IMR-90 (cell line): ENCODE results near the gene SET. TPM values are rescaled to one million over a fixed set of nuclear protein-coding genes. Genes with fewer than 3 reads are reported as not detected.
"Not testable (repeated sequence)": the region's sequence is repeated elsewhere in the genome, so short reads cannot be mapped to it uniquely, and the experiment has no call there.

Experiments used
- ATAC-seq: fragments of 200-7000 bp; cut with Tn5 transposase; 2 replicates; pipeline ENCODE4 v1.9.1; 2020; ENCODE audit warnings: low read depth, mild to moderate bottlenecking, moderate library complexity
- BruUV-seq: library from RNA; stranded (reverse); fragments of 400-500 nt; replicated peaks from 2 replicates; lab custom pipeline; 2021; lab: Mats Ljungman, UMichigan
- CTCF ChIA-PET: fragments of 300-600 bp; formaldehyde crosslinking; extraction: SDS; loops from one replicate; lab custom pipeline; 2021; ENCODE audit warnings: antibody characterized with exemption; lab: Yijun Ruan, JAX
- POLR2A ChIA-PET: fragments of 300-600 bp; sonication (Branson Sonifier 250); formaldehyde crosslinking; loops from one replicate; lab custom pipeline; 2022; ENCODE audit warnings: antibody characterized with exemption; ENCODE audit not compliant: unreplicated experiment; lab: Charles Lee
- DNase-seq: peaks from one replicate; pipeline ENCODE4 v3.0.0; 2013
- H2AFZ ChIP-seq: replicated peaks from 2 replicates; pipeline ENCODE3; 2013; ENCODE audit warnings: low read length, mild to moderate bottlenecking; ENCODE audit not compliant: poor library complexity
- H2AK5ac ChIP-seq: 2 replicates; pipeline ENCODE4 v1.6.1; 2013; ENCODE audit warnings: low read depth, low read length, inconsistent platforms
- H2AK9ac ChIP-seq: replicated peaks from 2 replicates; pipeline ENCODE3; 2013; ENCODE audit warnings: mild to moderate bottlenecking, low read depth, low read length, moderate library complexity; ENCODE audit not compliant: poor library complexity
- H2BK120ac ChIP-seq: 2 replicates; pipeline ENCODE4 v1.6.1; 2013; ENCODE audit warnings: low read depth, low read length, inconsistent platforms
- H2BK15ac ChIP-seq: 3 replicates; pipeline ENCODE4 v1.6.1; 2013; ENCODE audit warnings: low read depth, low read length, inconsistent platforms
- H2BK20ac ChIP-seq: 2 replicates; pipeline ENCODE4 v1.6.1; 2013; ENCODE audit warnings: low read depth, mild to moderate bottlenecking, inconsistent platforms, low read length, moderate library complexity
- H2BK5ac ChIP-seq: 2 replicates; pipeline ENCODE4 v1.6.1; 2013; ENCODE audit warnings: mild to moderate bottlenecking, low read depth, low read length, inconsistent platforms; ENCODE audit not compliant: poor library complexity, severe bottlenecking
- H3K14ac ChIP-seq: replicated peaks from 2 replicates; pipeline ENCODE4 v1.6.1; 2013; ENCODE audit warnings: low read depth, low read length, inconsistent platforms
- H3K18ac ChIP-seq: 2 replicates; pipeline ENCODE4 v1.6.1; 2013; ENCODE audit warnings: low read depth, low read length, control low read depth
- H3K23ac ChIP-seq: 2 replicates; pipeline ENCODE4 v1.6.1; 2013; ENCODE audit warnings: low read depth, low read length, inconsistent platforms
- H3K27ac ChIP-seq: 2 replicates; pipeline ENCODE4 v1.5.1; 2013; ENCODE audit warnings: mild to moderate bottlenecking, control low read depth, low read length; ENCODE audit not compliant: insufficient read depth
- H3K27me3 ChIP-seq: 2 replicates; pipeline ENCODE4 v1.6.1; 2013; ENCODE audit warnings: low read length; ENCODE audit not compliant: control insufficient read depth, insufficient read depth
- H3K36me3 ChIP-seq: 2 replicates; pipeline ENCODE4 v1.6.1; 2013; ENCODE audit warnings: low read length, mixed read lengths; ENCODE audit not compliant: control insufficient read depth, insufficient read depth
- H3K4ac ChIP-seq: 2 replicates; pipeline ENCODE4 v1.6.1; 2013; ENCODE audit warnings: low read depth, low read length, inconsistent platforms
- H3K4me1 ChIP-seq: 2 replicates; pipeline ENCODE4 v1.6.1; 2013; ENCODE audit warnings: low read length, mixed read lengths; ENCODE audit not compliant: control insufficient read depth, insufficient read depth
- H3K4me2 ChIP-seq: 2 replicates; pipeline ENCODE4 v1.6.1; 2013; ENCODE audit warnings: low read depth, mild to moderate bottlenecking, control low read depth, low read length, moderate library complexity
- H3K4me3 ChIP-seq: 2 replicates; pipeline ENCODE4 v1.5.1; 2013; ENCODE audit warnings: low read depth, mild to moderate bottlenecking, control low read depth, low read length, moderate library complexity; ENCODE audit not compliant: insufficient read depth
- H3K56ac ChIP-seq: 2 replicates; pipeline ENCODE4 v1.6.1; 2013; ENCODE audit warnings: low read length, inconsistent platforms; ENCODE audit not compliant: insufficient read depth; ENCODE audit errors: extremely low read depth
- H3K79me1 ChIP-seq, 2 experiments: 2 replicates each; pipeline ENCODE4 v1.6.1; 2013; ENCODE audit warnings: low read length in 2 of 2, inconsistent platforms in 1 of 2, low read depth in 1 of 2
- H3K9ac ChIP-seq: 2 replicates; pipeline ENCODE4 v1.6.1; 2013; ENCODE audit warnings: low read depth, low read length, control low read depth
- H3K9me1 ChIP-seq: 2 replicates; pipeline ENCODE4 v1.6.1; 2013; ENCODE audit warnings: low read length, inconsistent platforms; ENCODE audit not compliant: insufficient read depth
- H3K9me3 ChIP-seq: 2 replicates; pipeline ENCODE4 v1.6.1; 2013; ENCODE audit warnings: low read length; ENCODE audit not compliant: control insufficient read depth, insufficient read depth
- H4K20me1 ChIP-seq: 2 replicates; pipeline ENCODE4 v1.6.1; 2013; ENCODE audit warnings: low read length, inconsistent platforms; ENCODE audit not compliant: insufficient read depth
- H4K5ac ChIP-seq: 2 replicates; pipeline ENCODE4 v1.6.1; 2013; ENCODE audit warnings: mild to moderate bottlenecking, low read depth, low read length, control low read depth
- H4K8ac ChIP-seq, 2 experiments: 2 replicates each; pipeline ENCODE4 v1.6.1; 2013; ENCODE audit warnings: low read depth in 2 of 2, low read length in 2 of 2, control low read depth in 1 of 2, inconsistent platforms in 1 of 2
- H4K91ac ChIP-seq: 2 replicates; pipeline ENCODE4 v1.6.1; 2013; ENCODE audit warnings: low read depth, low read length, inconsistent platforms; ENCODE audit not compliant: insufficient read depth
- CEBPB ChIP-seq: IDR thresholded peaks from 2 replicates; pipeline ENCODE4 v1.6.1; 2012; ENCODE audit warnings: low read depth, low read length, improper control_type of control experiment
- FOS ChIP-seq: fragments of 150-350 bp; IDR thresholded peaks from 2 replicates; pipeline ENCODE4 v1.6.1; 2016; ENCODE audit warnings: low read depth, low read length
- WGBS, 2 experiments: methylation state at CpG; one replicate each; pipeline versions ENCODE4 v1.1.5 to v1.1.7; 2013; ENCODE audit warnings: missing lambda C conversion rate in 2 of 2; ENCODE audit not compliant: insufficient read length in 1 of 2; ENCODE audit errors: extremely low coverage in 2 of 2; 5-methylcytosine and 5-hydroxymethylcytosine counted together
- dilution Hi-C: fragments of 300-500 bp; cut with HindIII; formaldehyde crosslinking; loops from one replicate; pipeline ENCODE4 v1.14.3; 2018; ENCODE audit warnings: low sequenced_read_pairs; ENCODE audit not compliant: unreplicated experiment
- in situ Hi-C: fragments of 300-500 bp; cut with MboI; formaldehyde crosslinking; loops from 3 replicates; pipeline ENCODE4 v1.14.3; 2019; ENCODE audit warnings: low sequenced_read_pairs, inconsistent platforms, mixed read lengths
- intact Hi-C: fragments of 100-400 bp; cut with micrococcal nuclease; formaldehyde crosslinking; loops from 2 replicates; pipeline ENCODE4 v1.10.0; 2022
- polyA plus RNA-seq, 3 experiments: library from polyadenylated mRNA; depleted of rRNA; stranded (reverse); fragments of >200 nt; gene quantifications; 2 replicates each; pipeline ENCODE4 v1.2.3, GENCODE V29; 2012; ENCODE audit warnings: low replicate concordance in 1 of 3
- total RNA-seq: library from RNA; depleted of rRNA; stranded (reverse); fragments of >200 nt; gene quantifications from 2 replicates; pipeline ENCODE4 v1.2.3, GENCODE V29; 2012

SET gene
- total and polyA plus RNA-seq, 2 of the 4 experiments (the other 2 are of a cell fraction): 104 to 182 TPM

- H3K56ac ChIP-seq, H2BK120ac ChIP-seq, H2AFZ ChIP-seq, POLR2A ChIA-PET, H3K4ac ChIP-seq, H4K91ac ChIP-seq, H3K23ac ChIP-seq, H3K79me1 ChIP-seq, intact Hi-C loops, H3K4me2 ChIP-seq, H2AK5ac ChIP-seq, H4K8ac ChIP-seq, H3K27ac ChIP-seq, H3K36me3 ChIP-seq, CTCF ChIA-PET, H4K5ac ChIP-seq, H4K20me1 ChIP-seq, H3K27me3 ChIP-seq, H2BK15ac ChIP-seq, H3K4me3 ChIP-seq, in situ Hi-C loops, H3K9ac ChIP-seq, H2AK9ac ChIP-seq, H3K4me1 ChIP-seq, H3K18ac ChIP-seq, H2BK20ac ChIP-seq, BruUV-seq, H2BK5ac ChIP-seq, H3K9me3 ChIP-seq, H3K14ac ChIP-seq, H3K9me1 ChIP-seq, dilution Hi-C loops: not testable (repeated sequence)
- DNase-seq (peak; percentile 53), ATAC-seq (peak; percentile 27; the same call in 1 of the 2 replicates)
- peak; percentile 33; the same call in 1 of the 2 replicates for TF ChIP-seq CEBPB
- peak; percentile 23; the same call in 1 of the 2 replicates for TF ChIP-seq FOS
- WGBS, 2 experiments: no CpG with 5 or more reads among the region's 8 CpGs
Observed at GRCh38 chr9:128666481-128666941, 22.5 kb upstream of the SET start.
